Mucosa of stomach (tissue), 1 donor: Measurements from ENCODE around the gene UBE2D4.
"Not testable (repeated sequence)": the region's sequence is repeated elsewhere in the genome, so short reads cannot be mapped to it uniquely, and the experiment has no call there.

Experiments
- H3K27me3 ChIP-seq: one replicate; pipeline ENCODE4 v1.7.0; 2013; ENCODE audit warnings: mild to moderate bottlenecking, low read length; ENCODE audit not compliant: control insufficient read depth, insufficient read depth
- H3K36me3 ChIP-seq: one replicate; pipeline ENCODE4 v1.7.0; 2013; ENCODE audit warnings: low read length; ENCODE audit not compliant: control insufficient read depth, insufficient read depth
- H3K4me1 ChIP-seq: one replicate; pipeline ENCODE4 v1.7.0; 2013; ENCODE audit warnings: mild to moderate bottlenecking, low read length; ENCODE audit not compliant: control insufficient read depth, insufficient read depth
- H3K4me3 ChIP-seq: one replicate; pipeline ENCODE4 v1.7.0; 2013; ENCODE audit warnings: low read length
- H3K9ac ChIP-seq: one replicate; pipeline ENCODE4 v1.7.0; 2013; ENCODE audit warnings: mild to moderate bottlenecking, low read length, moderate library complexity
- H3K9me3 ChIP-seq: one replicate; pipeline ENCODE4 v1.7.0; 2013; ENCODE audit warnings: mild to moderate bottlenecking, low read length, moderate library complexity; ENCODE audit not compliant: control insufficient read depth
- donor health status: Pancreatic carcinoma.

UBE2D4 gene

GRCh38 chr7:43952028-43952427 is 25.8 kb downstream of the UBE2D4 start:
- H3K36me3 ChIP-seq, result peaks cover 6% of the 10 kb centered on the region

GRCh38 chr7:43953071-43953470 is 26.8 kb downstream of the UBE2D4 start:
- H3K9ac ChIP-seq, result no peak overlapping the region
- H3K9me3 ChIP-seq, result no peaks in the 10 kb centered on the region
- H3K36me3 ChIP-seq, result peaks cover 6% of the 10 kb centered on the region
- no peak overlapping the region for H3K4me3 ChIP-seq
- H3K4me1 ChIP-seq, result no peaks in the 10 kb centered on the region
- no peaks in the 10 kb centered on the region for H3K27me3 ChIP-seq

More at GRCh38 chr7:43952028-43952427, 25.8 kb downstream of the UBE2D4 start:
- Histone ChIP-seq H3K9me3 (no peaks in the 10 kb centered on the region), H3K4me3 (no peak overlapping the region), H3K27me3 (no peaks in the 10 kb centered on the region), H3K4me1 (no peaks in the 10 kb centered on the region), H3K9ac (no peak overlapping the region)

GRCh38 chr7:43954524-43955228 is 28.4 kb downstream of the UBE2D4 start:
- Histone ChIP-seq H3K9me3 (no peaks in the 10 kb centered on the region), H3K4me3 (no peak overlapping the region), H3K27me3 (no peaks in the 10 kb centered on the region), H3K36me3 (peaks cover 6% of the 10 kb centered on the region), H3K9ac (no peak overlapping the region), H3K4me1 (no peaks in the 10 kb centered on the region)

DNA sequence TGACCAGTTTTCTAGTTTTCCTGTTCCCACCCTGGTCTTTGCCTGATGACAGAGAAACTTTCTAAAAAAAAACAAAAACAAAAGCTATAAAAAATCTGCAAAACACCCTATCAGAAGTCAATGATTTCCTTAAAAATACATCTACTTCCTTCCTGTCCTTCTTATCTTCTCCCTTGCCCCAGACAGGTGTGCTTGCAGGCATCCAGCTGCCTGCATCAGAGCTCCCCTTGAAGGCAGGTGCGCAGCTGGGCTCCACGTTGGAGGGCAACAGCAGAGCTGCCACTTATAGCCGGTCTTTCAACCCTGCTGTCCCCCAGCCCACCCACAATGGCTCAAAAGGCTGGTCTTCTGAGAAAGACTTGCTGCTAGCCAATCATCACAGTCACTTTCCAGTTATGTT is 29.8 kb downstream of the UBE2D4 start:
- Histone ChIP-seq H3K4me3 (no peak overlapping the region), H3K9ac (no peak overlapping the region), H3K27me3 (no peaks in the 10 kb centered on the region), H3K36me3 (no peaks in the 10 kb centered on the region), H3K9me3 (no peaks in the 10 kb centered on the region), H3K4me1 (no peaks in the 10 kb centered on the region)

GRCh38 chr7:43960933-43961332 is 34.7 kb downstream of the UBE2D4 start:
- Histone ChIP-seq H3K4me3 (no peak overlapping the region), H3K36me3 (no peaks in the 10 kb centered on the region), H3K4me1 (no peaks in the 10 kb centered on the region), H3K9me3 (no peaks in the 10 kb centered on the region), H3K27me3 (no peaks in the 10 kb centered on the region), H3K9ac (no peak overlapping the region)

DNA sequence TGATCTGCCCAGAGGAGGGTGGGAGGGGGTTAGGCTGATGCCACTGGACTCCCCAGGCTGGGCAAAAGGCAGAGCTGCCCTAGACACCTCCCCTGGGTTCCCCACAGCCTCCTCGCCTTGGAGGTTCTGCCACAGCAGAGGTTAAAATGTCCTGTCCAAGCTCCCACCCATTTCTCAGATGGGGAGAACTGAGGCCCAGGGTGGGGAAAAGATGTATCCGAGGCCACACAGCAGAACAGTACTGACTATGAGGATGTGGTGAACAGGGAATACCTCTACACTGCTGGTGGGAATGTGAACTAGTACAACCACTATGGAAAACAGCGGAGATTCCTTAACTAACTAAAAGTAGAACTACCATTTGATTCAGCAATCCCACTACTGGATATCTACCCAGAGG is 40.2 kb downstream of the UBE2D4 start:
- not testable (repeated sequence) for H3K9me3 ChIP-seq, H3K4me3 ChIP-seq, H3K4me1 ChIP-seq, H3K27me3 ChIP-seq, H3K36me3 ChIP-seq, H3K9ac ChIP-seq

DNA sequence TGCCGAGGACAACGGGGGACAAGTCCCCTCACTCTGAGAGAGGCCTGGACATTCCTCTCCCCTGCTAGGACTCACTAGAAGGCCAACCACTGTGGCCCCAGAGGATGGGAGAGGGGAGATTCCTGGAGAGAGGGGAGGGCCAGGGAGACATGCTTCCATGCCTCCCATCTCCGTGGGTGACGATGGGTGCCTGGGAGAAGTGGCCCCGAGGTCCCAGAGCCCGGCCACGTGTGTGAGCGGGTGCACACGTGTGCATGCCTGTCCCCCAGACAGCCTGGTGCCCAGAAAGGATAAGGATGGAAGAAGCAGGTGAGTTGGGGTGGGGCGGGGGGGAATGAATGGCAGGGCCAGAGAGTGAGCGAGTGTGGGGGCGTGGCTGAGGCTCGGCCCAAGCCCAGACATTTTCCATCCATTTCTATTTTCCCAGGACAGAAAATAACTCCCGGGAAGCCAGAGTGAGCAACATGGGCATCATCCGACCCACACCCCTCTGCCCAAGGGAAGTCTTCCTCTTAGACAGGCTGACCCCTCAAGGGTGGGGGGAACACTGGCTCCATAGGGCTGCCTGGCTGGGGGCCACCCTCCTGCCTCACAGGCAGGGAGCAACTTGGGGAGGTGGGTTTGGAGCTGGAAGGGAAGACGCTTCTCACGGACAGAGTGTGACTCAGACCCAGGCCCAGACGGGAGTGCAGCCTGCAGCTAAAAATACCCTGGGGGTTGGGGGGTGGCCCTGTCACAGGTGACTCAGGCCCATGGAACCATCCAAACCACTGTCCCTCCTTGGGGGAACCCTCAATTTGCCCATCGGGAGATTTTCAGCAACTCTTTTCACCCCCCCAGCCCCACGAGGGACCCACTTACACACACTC is 42.2 kb downstream of the UBE2D4 start:
- not testable (repeated sequence) for H3K9ac ChIP-seq, H3K27me3 ChIP-seq, H3K36me3 ChIP-seq, H3K4me1 ChIP-seq, H3K4me3 ChIP-seq, H3K9me3 ChIP-seq

DNA sequence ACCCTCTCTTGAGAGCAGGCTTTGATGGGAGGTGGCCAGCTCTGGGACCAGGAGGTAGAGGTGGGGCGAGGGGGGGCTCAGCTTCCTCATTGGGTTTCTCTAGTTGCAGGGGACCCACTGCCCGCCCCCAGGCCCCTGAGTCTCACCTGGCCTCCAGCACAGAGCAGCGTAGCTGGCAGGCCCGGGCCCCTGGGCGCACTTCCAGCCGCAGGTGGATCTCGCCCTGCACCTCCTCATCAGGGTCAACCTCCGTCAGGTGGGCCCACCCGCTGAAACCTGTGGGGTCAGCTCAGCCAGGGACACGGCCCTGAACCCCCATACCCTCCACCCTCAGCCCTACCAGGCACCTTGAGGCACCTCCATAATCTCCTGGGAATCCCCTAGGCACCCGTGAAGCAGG is 43.4 kb downstream of the UBE2D4 start:
- H3K4me3 ChIP-seq, H3K27me3 ChIP-seq, H3K36me3 ChIP-seq, H3K4me1 ChIP-seq, H3K9ac ChIP-seq, H3K9me3 ChIP-seq: not testable (repeated sequence)

DNA sequence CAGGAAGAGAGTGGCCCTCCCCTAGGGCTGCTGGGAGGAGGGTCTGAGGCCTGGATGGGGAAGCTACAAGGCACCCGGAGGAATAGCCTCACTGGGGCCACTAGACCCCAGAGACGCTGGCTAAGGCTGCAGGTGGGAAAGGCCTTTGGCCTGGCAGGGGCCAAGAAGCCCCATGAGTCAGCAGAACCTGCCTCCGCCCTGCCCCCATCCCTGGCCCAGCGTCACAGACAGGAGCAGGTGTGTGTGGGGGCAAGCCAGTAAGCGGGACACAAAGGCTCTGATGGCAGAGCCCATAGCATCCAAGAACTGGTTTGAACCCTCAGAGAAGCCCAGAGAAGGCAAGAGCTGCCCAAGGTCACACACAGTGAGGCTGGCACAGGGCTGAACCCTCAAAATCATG is 44.5 kb downstream of the UBE2D4 start:
- H3K4me1 ChIP-seq, H3K27me3 ChIP-seq, H3K9ac ChIP-seq, H3K36me3 ChIP-seq, H3K9me3 ChIP-seq, H3K4me3 ChIP-seq: not testable (repeated sequence)

GRCh38 chr7:43974033-43974573 is 47.9 kb downstream of the UBE2D4 start:
- H3K36me3 ChIP-seq, H3K9me3 ChIP-seq, H3K4me1 ChIP-seq, H3K27me3 ChIP-seq, H3K9ac ChIP-seq, H3K4me3 ChIP-seq: not testable (repeated sequence)

- not testable (repeated sequence) for H3K9me3 ChIP-seq, H3K9ac ChIP-seq, H3K36me3 ChIP-seq, H3K4me3 ChIP-seq, H3K27me3 ChIP-seq, H3K4me1 ChIP-seq
Measured at GRCh38 chr7:43974725-43975482, 48.7 kb downstream of the UBE2D4 start.

GRCh38 chr7:43977525-43977924 is 51.3 kb downstream of the UBE2D4 start:
- Histone ChIP-seq H3K27me3 (no peaks in the 10 kb centered on the region), H3K4me1 (no peaks in the 10 kb centered on the region), H3K9ac (no peak overlapping the region), H3K9me3 (no peaks in the 10 kb centered on the region), H3K4me3 (no peak overlapping the region), H3K36me3 (no peaks in the 10 kb centered on the region)
